Fibroblast of the aortic adventitia (primary cell): ENCODE measurements around the gene ZSWIM1. TPM values are rescaled to one million over a fixed set of nuclear protein-coding genes. Genes with fewer than 3 reads are reported as not detected.
"Not testable (repeated sequence)": the region's sequence is repeated elsewhere in the genome, so short reads cannot be mapped to it uniquely, and the experiment has no call there.

Source experiments
- DNase-seq: peaks from one replicate; pipeline ENCODE4 v3.0.0-alpha.2; 2010; ENCODE audit warnings: low read depth
- H3K4me3 ChIP-seq: 2 replicates; pipeline ENCODE4 v1.5.1; 2011; ENCODE audit warnings: low read depth, mild to moderate bottlenecking, control low read depth, low read length, moderate library complexity
- total RNA-seq: library from RNA; depleted of rRNA; stranded (reverse); fragments of >200 nt; gene quantifications from 2 replicates; pipeline ENCODE4 v1.2.3, GENCODE V29; 2012; ENCODE audit warnings: low replicate concordance
- TF ChIP-seq, protein P1 (sequence below): IDR thresholded peaks from 2 replicates; pipeline ENCODE4 v1.5.1; 2011; ENCODE audit warnings: mild to moderate bottlenecking, low read length, control low read depth, inconsistent platforms; ENCODE audit not compliant: insufficient read depth

Gene ZSWIM1
- total RNA-seq, 1 donor: 15.1 TPM

DNA sequence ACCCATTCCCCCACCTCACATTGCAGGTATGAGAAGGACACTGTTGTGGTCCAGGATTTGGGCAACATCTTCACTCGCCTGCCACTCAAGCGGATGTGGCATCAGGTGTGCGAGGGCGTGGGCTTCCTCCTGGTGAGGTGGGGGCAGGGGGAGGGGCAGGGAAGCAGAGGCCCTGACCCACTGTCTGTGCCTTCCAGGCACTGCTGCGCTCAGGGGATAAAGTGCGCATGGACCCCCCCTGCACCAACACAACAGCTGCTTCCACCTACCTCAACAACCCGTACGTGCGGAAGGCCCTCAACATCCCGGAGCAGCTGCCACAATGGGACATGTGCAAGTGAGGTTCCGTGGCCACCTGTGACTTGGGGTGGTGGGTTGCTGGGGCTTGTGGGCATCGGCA, 13.8 kb downstream of the ZSWIM1 start:
- H3K4me3 ChIP-seq: no peak overlapping the region
- DNase-seq: no peak
- TF ChIP-seq, protein P1, sequence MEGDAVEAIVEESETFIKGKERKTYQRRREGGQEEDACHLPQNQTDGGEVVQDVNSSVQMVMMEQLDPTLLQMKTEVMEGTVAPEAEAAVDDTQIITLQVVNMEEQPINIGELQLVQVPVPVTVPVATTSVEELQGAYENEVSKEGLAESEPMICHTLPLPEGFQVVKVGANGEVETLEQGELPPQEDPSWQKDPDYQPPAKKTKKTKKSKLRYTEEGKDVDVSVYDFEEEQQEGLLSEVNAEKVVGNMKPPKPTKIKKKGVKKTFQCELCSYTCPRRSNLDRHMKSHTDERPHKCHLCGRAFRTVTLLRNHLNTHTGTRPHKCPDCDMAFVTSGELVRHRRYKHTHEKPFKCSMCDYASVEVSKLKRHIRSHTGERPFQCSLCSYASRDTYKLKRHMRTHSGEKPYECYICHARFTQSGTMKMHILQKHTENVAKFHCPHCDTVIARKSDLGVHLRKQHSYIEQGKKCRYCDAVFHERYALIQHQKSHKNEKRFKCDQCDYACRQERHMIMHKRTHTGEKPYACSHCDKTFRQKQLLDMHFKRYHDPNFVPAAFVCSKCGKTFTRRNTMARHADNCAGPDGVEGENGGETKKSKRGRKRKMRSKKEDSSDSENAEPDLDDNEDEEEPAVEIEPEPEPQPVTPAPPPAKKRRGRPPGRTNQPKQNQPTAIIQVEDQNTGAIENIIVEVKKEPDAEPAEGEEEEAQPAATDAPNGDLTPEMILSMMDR: no peak

- H3K4me3 ChIP-seq: no peak overlapping the region
- TF ChIP-seq, protein P1: no peak
- no peak for DNase-seq
Observed at GRCh38 chr20:45896641-45897161, 15.7 kb downstream of the ZSWIM1 start.

GRCh38 chr20:45897289-45897688, 16.3 kb downstream of the ZSWIM1 start:
- TF ChIP-seq, protein P1: no peak
- no peak overlapping the region for H3K4me3 ChIP-seq
- DNase-seq: no peak

GRCh38 chr20:45897692-45898091, 16.7 kb downstream of the ZSWIM1 start:
- no peak for DNase-seq
- H3K4me3 ChIP-seq: no peak overlapping the region
- TF ChIP-seq, protein P1: no peak

DNA sequence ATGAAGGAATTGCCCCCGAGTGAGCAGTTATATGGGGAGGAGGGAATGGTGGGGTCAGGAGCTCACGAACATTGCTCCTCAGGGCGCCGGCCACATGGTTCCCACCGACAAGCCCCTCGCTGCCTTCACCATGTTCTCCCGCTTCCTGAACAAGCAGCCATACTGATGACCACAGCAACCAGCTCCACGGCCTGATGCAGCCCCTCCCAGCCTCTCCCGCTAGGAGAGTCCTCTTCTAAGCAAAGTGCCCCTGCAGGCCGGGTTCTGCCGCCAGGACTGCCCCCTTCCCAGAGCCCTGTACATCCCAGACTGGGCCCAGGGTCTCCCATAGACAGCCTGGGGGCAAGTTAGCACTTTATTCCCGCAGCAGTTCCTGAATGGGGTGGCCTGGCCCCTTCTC, 17.3 kb downstream of the ZSWIM1 start:
- DNase-seq: no peak
- TF ChIP-seq, protein P1: no peak
- H3K4me3 ChIP-seq: no peak overlapping the region

GRCh38 chr20:45899046-45899835, 18.2 kb downstream of the ZSWIM1 start:
- H3K4me3 ChIP-seq: no peak overlapping the region
- no peak for DNase-seq
- TF ChIP-seq, protein P1: no peak

GRCh38 chr20:45901332-45901731, 20.3 kb downstream of the ZSWIM1 start:
- not testable (repeated sequence) for DNase-seq, H3K4me3 ChIP-seq
